NCI-H187 treated with DMSO at 0.1 percent for 48 hours (cell line): ENCODE data around the gene ARMC9.

Experiments used
- DNase-seq: peaks from one replicate; lab custom pipeline; 2025; lab: John Stamatoyannopoulos, UW

The ARMC9 gene

GRCh38 chr2:231204146-231204545 lies 5.7 kb downstream of the ARMC9 start:
- no peak for DNase-seq

GRCh38 chr2:231204581-231204980 lies 6.2 kb downstream of the ARMC9 start:
- DNase-seq = no peak

GRCh38 chr2:231207734-231208133 lies 9.3 kb downstream of the ARMC9 start:
- no peak for DNase-seq

- no peak for DNase-seq
Observed at GRCh38 chr2:231210782-231211181, 12.4 kb downstream of the ARMC9 start.

- DNase-seq = no peak
Observed at GRCh38 chr2:231211486-231211885, 13.1 kb downstream of the ARMC9 start.

- DNase-seq = no peak
Observed at GRCh38 chr2:231212329-231212845, 14.0 kb downstream of the ARMC9 start.

GRCh38 chr2:231213931-231214642 lies 15.7 kb downstream of the ARMC9 start:
- DNase-seq = no peak

- DNase-seq = no peak
Observed at GRCh38 chr2:231218366-231218765, 19.9 kb downstream of the ARMC9 start.

- DNase-seq = no peak
Observed at GRCh38 chr2:231219289-231219688, 20.9 kb downstream of the ARMC9 start.

GRCh38 chr2:231221761-231222160 lies 23.3 kb downstream of the ARMC9 start:
- DNase-seq = no peak

GRCh38 chr2:231222318-231223000 lies 24.0 kb downstream of the ARMC9 start:
- no peak for DNase-seq

- no peak for DNase-seq
Observed at GRCh38 chr2:231223001-231223375, 24.6 kb downstream of the ARMC9 start.

- DNase-seq = no peak
Observed at GRCh38 chr2:231223458-231223976, 25.1 kb downstream of the ARMC9 start.

- peak; percentile 35 for DNase-seq
Observed at GRCh38 chr2:231227310-231228162, 29.1 kb downstream of the ARMC9 start.

GRCh38 chr2:231228223-231228622 lies 29.8 kb downstream of the ARMC9 start:
- DNase-seq = peak; percentile 0

- DNase-seq = no peak
Observed at GRCh38 chr2:231228974-231229529, 30.6 kb downstream of the ARMC9 start.

GRCh38 chr2:231235217-231235616 lies 36.8 kb downstream of the ARMC9 start:
- no peak for DNase-seq

- no peak for DNase-seq
Observed at GRCh38 chr2:231238689-231239088, 40.3 kb downstream of the ARMC9 start.

- DNase-seq = no peak
Observed at GRCh38 chr2:231239751-231240150, 41.3 kb downstream of the ARMC9 start.

GRCh38 chr2:231241755-231242507 lies 43.5 kb downstream of the ARMC9 start:
- DNase-seq = no peak

GRCh38 chr2:231243866-231244265 lies 45.4 kb downstream of the ARMC9 start:
- DNase-seq = no peak
